ENCODE measurements around the gene ATAD2B. TPM values are rescaled to one million over a fixed set of nuclear protein-coding genes. Genes with fewer than 3 reads are reported as not detected.

The ATAD2B gene
- 11.7 and 13.2 TPM in 2 replicates for total RNA-seq

GRCh38 chr2:23926750-23927571 is at the start of gene ATAD2B:
TSS of gene ATAD2B (minus strand) at chr2:23927123. CDS start at chr2:23926770, 353 bp downstream.

GRCh38 chr2:23939987-23940717 is 13.2 kb upstream of the ATAD2B start, which contains the start of gene UBXN2A:
TSS of gene UBXN2A (plus strand) at chr2:23940463. CDS start at chr2:23958315, 17,852 bp downstream.

Other genes with a start within 250 kb of the ATAD2B start
- gene UBXN2A, start 13.3 kb upstream of the ATAD2B start, total RNA-seq = 4.8 and 9.6 TPM in 2 replicates
- gene MFSD2B, start 83.0 kb upstream of the ATAD2B start, total RNA-seq = under 0.01 and 0.37 TPM in 2 replicates
- gene WDCP, start 120.3 kb upstream of the ATAD2B start, total RNA-seq = 8.1 and 12.7 TPM in 2 replicates
- 4.4 and 5.3 TPM in 2 replicates for gene FKBP1B, start 122.6 kb upstream of the ATAD2B start, total RNA-seq
- 98.3 and 164 TPM in 2 replicates for gene SF3B6, start 149.2 kb upstream of the ATAD2B start, total RNA-seq
- 23.9 and 40.4 TPM in 2 replicates for gene TP53I3, start 157.7 kb upstream of the ATAD2B start, total RNA-seq
- 0.78 TPM in 1 of 2 replicates, not detected in the other for gene PFN4, start 196.2 kb upstream of the ATAD2B start, total RNA-seq
- 3.9 and 5.1 TPM in 2 replicates for gene FAM228B, start 196.3 kb upstream of the ATAD2B start, total RNA-seq
- 0.98 TPM in 1 of 2 replicates, not detected in the other for gene FAM228A, start 247.9 kb upstream of the ATAD2B start, total RNA-seq

All from subcutaneous preadipocyte (primary cell).